Activated CD8-positive, alpha-beta memory T cell treated with anti-CD3 and anti-CD28 coated beads, Interleukin-2, amount 10 ng/mL, durations not matched to agents 7 days and 5 days (primary cell): ENCODE data around the gene AKNA. TPM values are rescaled to one million over a fixed set of nuclear protein-coding genes. Genes with fewer than 3 reads are reported as not detected.
A peak's percentile ranks its signal among the peaks of the same experiment; 100 is the strongest.
"Not testable (repeated sequence)": the region's sequence is repeated elsewhere in the genome, so short reads cannot be mapped to it uniquely, and the experiment has no call there.

Experiments
- ATAC-seq: fragments of 150-1000 bp; cut with Tn5 transposase; one replicate; pipeline ENCODE4 v1.10.0; 2021; ENCODE audit warnings: moderate library complexity
- CTCF ChIA-PET: fragments of 350-600 bp; sonication (Branson Sonifier 250); formaldehyde crosslinking; loops from one replicate; lab custom pipeline; 2021; ENCODE audit warnings: antibody characterized with exemption; lab: Charles Lee
- DNase-seq: peaks from one replicate; pipeline ENCODE4 v3.0.0-alpha.2; 2020
- H3K27ac Mint-ChIP-seq: one replicate; pipeline ENCODE4 v1.8.0; 2021; ENCODE audit warnings: mild to moderate bottlenecking, mixed read lengths
- H3K27me3 Mint-ChIP-seq: one replicate; pipeline ENCODE4 v1.8.0; 2021; ENCODE audit warnings: mixed read lengths
- H3K36me3 Mint-ChIP-seq: one replicate; pipeline ENCODE4 v1.8.0; 2021; ENCODE audit warnings: mild to moderate bottlenecking, mixed read lengths
- H3K4me1 Mint-ChIP-seq: one replicate; pipeline ENCODE4 v1.8.0; 2021; ENCODE audit warnings: mixed read lengths
- H3K4me3 Mint-ChIP-seq: one replicate; pipeline ENCODE4 v1.8.0; 2021; ENCODE audit warnings: mild to moderate bottlenecking, moderate library complexity, mixed read lengths
- H3K9me3 Mint-ChIP-seq: one replicate; pipeline ENCODE4 v1.8.0; 2022; ENCODE audit warnings: low read depth, mixed read lengths
- total RNA-seq, 2 experiments: library from RNA; stranded (reverse); gene quantifications; one replicate each; pipeline ENCODE4 v1.2.3, GENCODE V29; 2021

Gene AKNA
- total RNA-seq, 2 experiments from 2014 or later = 432 to 500 TPM

DNA sequence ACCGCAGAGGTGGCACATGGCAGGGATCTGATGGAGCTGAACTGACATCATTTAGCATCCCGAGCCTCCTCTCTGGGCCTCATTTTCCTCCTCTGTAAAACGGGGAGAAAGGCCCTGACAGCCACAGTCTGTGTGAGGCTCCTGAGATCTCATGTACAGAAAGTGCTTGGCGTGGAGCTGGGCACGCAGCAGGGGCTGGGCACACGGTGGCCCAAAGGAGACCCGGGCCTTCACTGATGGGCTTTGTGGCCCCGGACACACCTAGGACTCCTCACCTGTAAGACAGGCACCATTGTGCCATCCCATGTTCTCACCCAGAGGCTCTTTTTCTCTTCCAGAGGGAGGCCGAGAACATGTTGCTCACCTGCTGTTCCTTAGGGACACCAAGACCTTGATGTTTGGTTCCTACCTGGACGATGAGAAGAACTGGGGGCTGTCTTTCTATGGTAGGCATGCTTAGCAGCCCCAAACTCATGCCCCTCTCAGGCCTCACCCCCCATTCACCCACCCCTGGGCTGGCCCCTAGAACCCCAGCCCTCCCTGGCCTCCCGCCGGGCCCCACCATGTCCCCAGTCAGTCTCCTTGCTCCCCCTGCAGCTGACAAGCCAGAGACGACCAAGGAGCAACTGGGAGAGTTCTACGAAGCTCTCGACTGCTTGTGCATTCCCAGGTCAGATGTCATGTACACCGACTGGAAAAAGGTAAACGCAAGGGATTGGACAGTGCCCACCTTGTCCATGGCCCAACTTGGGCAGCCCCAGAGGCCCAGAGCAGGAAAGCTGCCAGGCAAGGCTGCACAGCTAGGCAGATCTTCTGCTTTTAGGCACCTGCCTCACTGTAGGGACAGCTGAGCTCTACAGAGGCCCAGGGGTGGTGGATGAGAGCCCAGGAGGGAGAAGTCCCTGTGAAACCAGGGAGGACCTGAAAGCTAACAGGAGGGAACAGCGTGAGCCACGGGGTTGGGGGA, 56.3 kb downstream of the AKNA start:
- H3K4me3 Mint-ChIP-seq, H3K27me3 Mint-ChIP-seq, CTCF ChIA-PET, H3K9me3 Mint-ChIP-seq, H3K27ac Mint-ChIP-seq, H3K4me1 Mint-ChIP-seq, DNase-seq: not testable (repeated sequence)
- peaks cover 21% of the 10 kb centered on the region for H3K36me3 Mint-ChIP-seq
- peak; percentile 10 for ATAC-seq

GRCh38 chr9:114330636-114331035, 57.1 kb downstream of the AKNA start:
- ATAC-seq = no peak

DNA sequence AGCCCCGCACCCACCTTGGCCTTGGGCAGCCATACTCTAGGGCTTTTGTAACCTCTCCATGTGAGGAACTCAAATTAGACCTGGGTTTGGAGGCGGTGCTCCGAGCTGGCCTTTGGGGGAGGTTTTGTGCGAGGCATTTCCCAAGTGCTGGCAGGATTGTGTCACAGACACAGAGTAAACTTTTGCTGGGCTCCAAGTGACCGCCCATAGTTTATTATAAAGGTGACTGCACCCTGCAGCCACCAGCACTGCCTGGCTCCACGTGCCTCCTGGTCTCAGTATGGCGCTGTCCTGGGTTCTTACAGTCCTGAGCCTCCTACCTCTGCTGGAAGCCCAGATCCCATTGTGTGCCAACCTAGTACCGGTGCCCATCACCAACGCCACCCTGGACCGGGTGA, 58.2 kb downstream of the AKNA start, which contains the start of gene ORM2:
ORM2 (plus strand) TSS at position 245 of the 398 bp plus-strand sequence; CDS start at position 281, 36 bp downstream.
- H3K4me3 Mint-ChIP-seq, ATAC-seq, DNase-seq, H3K4me1 Mint-ChIP-seq, H3K36me3 Mint-ChIP-seq, CTCF ChIA-PET, H3K27me3 Mint-ChIP-seq, H3K27ac Mint-ChIP-seq, H3K9me3 Mint-ChIP-seq: not testable (repeated sequence)

More at GRCh38 chr9:114330636-114331035, 57.1 kb downstream of the AKNA start:
- Mint-ChIP-seq H3K9me3 (no peaks in the 10 kb centered on the region), H3K36me3 (peaks cover 12% of the 10 kb centered on the region), H3K27ac (no peak overlapping the region), H3K4me1 (peaks cover 5% of the 10 kb centered on the region), H3K4me3 (no peak overlapping the region), H3K27me3 (no peaks in the 10 kb centered on the region)
- CTCF ChIA-PET = no interaction called here
- DNase-seq = no peak

DNA sequence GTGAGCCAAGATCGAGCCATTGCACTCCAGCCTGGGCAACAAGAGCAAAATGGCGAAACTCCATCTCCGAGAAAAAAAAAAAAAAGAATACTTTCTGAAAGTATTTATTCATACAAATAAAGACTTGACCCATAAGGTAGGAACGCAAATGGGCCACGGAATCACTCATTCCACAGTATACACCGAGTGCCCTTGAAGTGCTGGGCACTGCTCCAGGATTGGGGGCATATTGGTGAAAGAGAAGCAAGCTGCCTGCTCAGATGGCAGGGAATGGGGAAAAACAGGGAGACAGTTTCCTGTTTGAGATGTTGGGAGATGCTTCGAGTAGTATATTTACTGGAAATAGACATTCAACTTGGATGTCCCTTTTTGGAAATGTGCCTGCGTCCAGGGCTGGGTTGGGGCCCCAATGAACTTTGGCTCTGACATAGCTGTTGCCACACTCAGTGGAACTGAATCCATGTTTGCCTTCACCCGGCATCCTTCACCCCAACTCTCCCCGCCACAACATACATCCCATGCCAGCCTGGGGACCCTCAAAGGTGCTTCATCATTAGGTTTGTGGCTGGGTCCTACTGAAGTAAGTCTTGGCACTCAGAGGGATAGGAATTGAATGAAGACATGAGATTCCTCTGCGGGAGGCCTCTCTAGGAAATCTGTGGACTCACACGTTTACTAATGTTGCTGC, 58.7 kb downstream of the AKNA start:
- H3K36me3 Mint-ChIP-seq, CTCF ChIA-PET, H3K27me3 Mint-ChIP-seq, H3K4me1 Mint-ChIP-seq, H3K4me3 Mint-ChIP-seq, ATAC-seq, DNase-seq, H3K27ac Mint-ChIP-seq, H3K9me3 Mint-ChIP-seq: not testable (repeated sequence)

GRCh38 chr9:114328357-114328820, 59.4 kb downstream of the AKNA start:
- not testable (repeated sequence) for H3K27ac Mint-ChIP-seq, H3K9me3 Mint-ChIP-seq, ATAC-seq, DNase-seq, H3K4me3 Mint-ChIP-seq, H3K4me1 Mint-ChIP-seq, H3K27me3 Mint-ChIP-seq, H3K36me3 Mint-ChIP-seq
- CTCF ChIA-PET = interaction anchor here (0.6 kb wide), 1 partner anchor 10 kb away, joined by 3 read pairs; no protein-coding TSS in a partner anchor

GRCh38 chr9:114327749-114328148, 60.0 kb downstream of the AKNA start:
- Mint-ChIP-seq H3K27ac (no peak overlapping the region), H3K27me3 (no peaks in the 10 kb centered on the region), H3K4me3 (no peak overlapping the region), H3K4me1 (peaks cover 3% of the 10 kb centered on the region), H3K36me3 (no peaks in the 10 kb centered on the region), H3K9me3 (no peaks in the 10 kb centered on the region)
- CTCF ChIA-PET = interaction anchor here (0.6 kb wide), 1 partner anchor 9 kb away, joined by 3 read pairs; no protein-coding TSS in a partner anchor
- ATAC-seq (no peak), DNase-seq (no peak)

DNA sequence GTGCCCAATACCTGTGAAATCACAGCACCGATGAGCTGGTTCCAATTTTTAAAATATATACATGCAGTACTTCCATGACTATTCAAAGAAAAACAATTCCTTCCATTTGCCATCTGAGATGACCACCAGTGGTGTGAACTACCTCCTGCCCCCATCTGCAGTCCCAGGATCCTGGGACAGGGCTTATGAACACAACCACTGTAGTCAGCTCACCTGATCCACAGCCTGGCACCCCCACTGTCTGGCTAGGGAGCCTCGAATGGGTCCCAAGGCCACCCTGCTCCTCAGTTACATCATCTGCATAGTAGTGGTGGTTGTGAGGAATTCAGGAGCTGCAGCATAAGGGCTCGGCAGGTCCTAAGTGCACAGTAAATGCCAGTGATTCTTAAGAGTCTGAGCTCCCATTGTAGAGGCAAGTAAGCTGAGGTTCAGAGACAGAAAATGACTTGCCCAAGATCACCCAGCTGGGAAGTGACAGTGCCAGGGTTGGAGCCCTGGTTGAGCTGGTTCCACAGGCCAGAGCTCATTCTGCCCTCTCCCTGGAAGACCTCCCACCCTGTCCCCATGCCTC, 62.0 kb downstream of the AKNA start:
- H3K27me3 Mint-ChIP-seq, H3K4me1 Mint-ChIP-seq, CTCF ChIA-PET, H3K9me3 Mint-ChIP-seq, ATAC-seq, DNase-seq, H3K36me3 Mint-ChIP-seq, H3K4me3 Mint-ChIP-seq, H3K27ac Mint-ChIP-seq: not testable (repeated sequence)

GRCh38 chr9:114324965-114325364, 62.8 kb downstream of the AKNA start:
- H3K36me3 Mint-ChIP-seq = not testable (repeated sequence)

GRCh38 chr9:114324492-114324891, 63.3 kb downstream of the AKNA start:
- CTCF ChIA-PET = no interaction called here
- Mint-ChIP-seq H3K4me3 (no peak overlapping the region), H3K36me3 (no peaks in the 10 kb centered on the region)

More at GRCh38 chr9:114324965-114325364, 62.8 kb downstream of the AKNA start:
- H3K4me3 Mint-ChIP-seq, H3K27ac Mint-ChIP-seq, ATAC-seq, H3K27me3 Mint-ChIP-seq, H3K9me3 Mint-ChIP-seq, H3K4me1 Mint-ChIP-seq, CTCF ChIA-PET, DNase-seq: not testable (repeated sequence)

DNA sequence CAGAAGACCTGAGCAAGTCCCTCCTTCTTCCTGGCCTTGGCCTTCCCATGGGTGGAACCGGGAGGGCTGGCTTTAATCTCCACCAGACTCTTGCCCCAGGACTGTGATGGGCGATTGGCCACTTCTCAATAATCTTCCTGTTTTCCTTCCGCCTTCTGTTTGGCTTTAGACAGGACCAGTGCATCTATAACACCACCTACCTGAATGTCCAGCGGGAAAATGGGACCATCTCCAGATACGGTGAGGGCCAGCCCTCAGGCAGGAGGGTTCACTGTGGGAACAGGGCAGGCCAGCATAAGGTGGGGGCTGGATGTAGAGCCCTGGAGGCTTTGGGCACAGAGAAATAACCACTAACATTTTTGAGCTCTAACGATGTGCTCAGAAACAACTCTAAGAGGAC, 63.9 kb downstream of the AKNA start:
- CTCF ChIA-PET, H3K9me3 Mint-ChIP-seq, H3K27me3 Mint-ChIP-seq, H3K4me3 Mint-ChIP-seq, H3K27ac Mint-ChIP-seq, DNase-seq, H3K4me1 Mint-ChIP-seq, H3K36me3 Mint-ChIP-seq, ATAC-seq: not testable (repeated sequence)

More at GRCh38 chr9:114324492-114324891, 63.3 kb downstream of the AKNA start:
- no peak overlapping the region for H3K27ac Mint-ChIP-seq
- H3K9me3 Mint-ChIP-seq = no peaks in the 10 kb centered on the region
- H3K27me3 Mint-ChIP-seq = peaks cover 4% of the 10 kb centered on the region
- peaks cover 1% of the 10 kb centered on the region for H3K4me1 Mint-ChIP-seq
- no peak for ATAC-seq
- no peak for DNase-seq

DNA sequence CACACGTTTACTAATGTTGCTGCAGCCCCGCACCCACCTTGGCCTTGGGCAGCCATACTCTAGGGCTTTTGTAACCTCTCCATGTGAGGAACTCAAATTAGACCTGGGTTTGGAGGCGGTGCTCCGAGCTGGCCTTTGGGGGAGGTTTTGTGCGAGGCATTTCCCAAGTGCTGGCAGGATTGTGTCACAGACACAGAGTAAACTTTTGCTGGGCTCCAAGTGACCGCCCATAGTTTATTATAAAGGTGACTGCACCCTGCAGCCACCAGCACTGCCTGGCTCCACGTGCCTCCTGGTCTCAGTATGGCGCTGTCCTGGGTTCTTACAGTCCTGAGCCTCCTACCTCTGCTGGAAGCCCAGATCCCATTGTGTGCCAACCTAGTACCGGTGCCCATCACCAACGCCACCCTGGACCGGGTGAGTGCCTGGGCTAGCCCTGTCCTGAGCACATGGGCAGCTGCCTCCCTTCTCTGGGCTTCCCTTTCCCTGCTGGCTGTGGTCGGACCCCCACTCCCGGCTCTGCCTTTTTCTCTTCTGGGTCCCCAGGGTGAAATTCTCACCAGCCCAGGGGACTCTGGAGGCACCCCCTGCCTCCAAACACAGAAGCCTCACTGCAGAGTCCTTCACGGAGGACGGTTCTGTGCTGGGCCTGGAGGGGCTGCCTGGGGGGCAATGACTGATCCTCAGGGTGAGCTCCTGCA, 64.8 kb downstream of the AKNA start, which contains the start of gene ORM1:
ORM1 (plus strand) TSS at position 268 of the 701 bp plus-strand sequence; CDS start at position 304, 36 bp downstream.
- H3K4me1 Mint-ChIP-seq, DNase-seq, H3K27me3 Mint-ChIP-seq, H3K4me3 Mint-ChIP-seq, H3K27ac Mint-ChIP-seq, H3K36me3 Mint-ChIP-seq, CTCF ChIA-PET, H3K9me3 Mint-ChIP-seq: not testable (repeated sequence)
- peak; percentile 15 for ATAC-seq

DNA sequence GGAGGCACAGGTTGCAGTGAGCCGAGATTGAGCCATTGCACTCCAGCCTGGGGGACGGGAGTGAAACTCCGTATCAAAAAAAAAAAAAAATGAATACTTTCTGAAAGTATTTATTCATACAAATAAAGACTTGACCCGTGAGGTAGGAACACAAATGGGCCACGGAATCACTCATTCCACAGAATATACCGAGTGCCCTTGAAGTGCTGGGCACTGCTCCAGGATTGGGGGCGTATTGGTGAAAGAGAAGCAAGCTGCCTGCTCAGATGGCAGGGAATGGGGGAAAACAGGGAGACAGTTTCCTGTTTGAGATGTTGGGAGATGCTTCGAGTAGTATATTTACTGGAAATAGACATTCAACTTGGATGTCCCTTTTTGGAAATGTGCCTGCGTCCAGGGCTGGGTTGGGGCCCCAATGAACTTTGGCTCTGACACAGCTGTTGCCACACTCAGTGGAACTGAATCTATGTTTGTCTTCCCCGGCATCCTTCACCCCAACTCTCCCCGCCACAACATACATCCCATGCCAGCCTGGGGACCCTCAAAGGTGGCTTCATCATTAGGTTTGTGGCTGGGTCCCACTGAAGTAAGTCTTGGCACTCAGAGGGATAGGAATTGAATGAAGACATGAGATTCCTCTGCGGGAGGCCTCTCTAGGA, 65.5 kb downstream of the AKNA start:
- H3K4me3 Mint-ChIP-seq, DNase-seq, H3K27ac Mint-ChIP-seq, H3K36me3 Mint-ChIP-seq, H3K9me3 Mint-ChIP-seq, ATAC-seq, H3K27me3 Mint-ChIP-seq, H3K4me1 Mint-ChIP-seq: not testable (repeated sequence)
- CTCF ChIA-PET = interaction anchor here (0.5 kb wide), 1 partner anchor 331 kb away, joined by 3 read pairs; no protein-coding TSS in a partner anchor
